PC-9 (cell line): ENCODE data around the gene PCK2. TPM values are rescaled to one million over a fixed set of nuclear protein-coding genes. Genes with fewer than 3 reads are reported as not detected.

ENCODE experiments used
- BruUV-seq: library from RNA; stranded (reverse); fragments of 400-500 nt; replicated peaks from 2 replicates; lab custom pipeline; 2021; lab: Mats Ljungman, UMichigan
- CTCF ChIA-PET: fragments of 300-600 bp; sonication (Branson Sonifier 250); formaldehyde crosslinking; loops from one replicate; lab custom pipeline; 2022; ENCODE audit warnings: antibody characterized with exemption; lab: Charles Lee
- POLR2A ChIA-PET: fragments of 300-600 bp; sonication (Branson Sonifier 250); formaldehyde crosslinking; loops from one replicate; lab custom pipeline; 2022; ENCODE audit warnings: antibody characterized with exemption; ENCODE audit not compliant: unreplicated experiment; lab: Charles Lee
- DNase-seq, 2 experiments: peaks; one replicate each; pipeline versions ENCODE4 v3.0.0 to v3.0.0-alpha.2; 2015 to 2022; ENCODE audit warnings: mixed read lengths in 1 of 2
- H2AFZ ChIP-seq: fragments of 200-600 bp; sonication (generic); 2 replicates; pipeline ENCODE4 v1.8.1; 2017; ENCODE audit warnings: antibody characterized with exemption
- H3F3A ChIP-seq: fragments of 200-600 bp; sonication (generic); 2 replicates; pipeline ENCODE4 v1.8.1; 2017; ENCODE audit warnings: antibody characterized with exemption, mild to moderate bottlenecking, low read depth; ENCODE audit not compliant: insufficient read depth
- H3K27ac ChIP-seq: fragments of 200-600 bp; sonication (generic); 2 replicates; pipeline ENCODE4 v1.6.1; 2016; ENCODE audit warnings: mixed run types
- H3K27me3 ChIP-seq: fragments of 200-600 bp; sonication (generic); 2 replicates; pipeline ENCODE4 v1.6.1; 2016; ENCODE audit warnings: low read depth, mixed run types; ENCODE audit not compliant: insufficient read depth
- H3K36me3 ChIP-seq: fragments of 200-600 bp; sonication (generic); 2 replicates; pipeline ENCODE4 v1.6.1; 2016; ENCODE audit warnings: low read depth, mixed run types
- H3K4me1 ChIP-seq: fragments of 200-600 bp; sonication (generic); replicated peaks from 2 replicates; pipeline ENCODE4 v1.6.1; 2016; ENCODE audit warnings: mixed run types; ENCODE audit not compliant: insufficient read depth
- H3K4me2 ChIP-seq: fragments of 200-600 bp; sonication (generic); 2 replicates; pipeline ENCODE4 v1.6.1; 2017; ENCODE audit warnings: mixed run types
- H3K4me3 ChIP-seq: fragments of 200-600 bp; sonication (generic); 2 replicates; pipeline ENCODE4 v1.6.1; 2016; ENCODE audit warnings: mixed run types
- H3K79me2 ChIP-seq: fragments of 200-600 bp; sonication (generic); 2 replicates; pipeline ENCODE4 v1.6.1; 2017; ENCODE audit warnings: low read depth, mixed run types
- H3K9me2 ChIP-seq: fragments of 200-600 bp; sonication (generic); 2 replicates; pipeline ENCODE4 v1.8.1; 2017; ENCODE audit warnings: mild to moderate bottlenecking; ENCODE audit not compliant: insufficient read depth
- H3K9me3 ChIP-seq: fragments of 200-600 bp; sonication (generic); 2 replicates; pipeline ENCODE4 v1.8.1; 2016; ENCODE audit warnings: low read depth; ENCODE audit not compliant: insufficient read depth
- H4K20me1 ChIP-seq: fragments of 200-600 bp; sonication (generic); 2 replicates; pipeline ENCODE4 v1.8.1; 2017; ENCODE audit not compliant: insufficient read depth
- CTCF ChIP-seq: fragments of 200-600 bp; sonication (generic); conservative IDR thresholded peaks from 2 replicates; pipeline ENCODE4 v1.6.1; 2017; ENCODE audit warnings: mixed run types, antibody characterized with exemption, mild to moderate bottlenecking, moderate library complexity
- EZH2 ChIP-seq: fragments of 200-600 bp; sonication (generic); IDR thresholded peaks from 2 replicates; pipeline ENCODE4 v1.8.0; 2017; ENCODE audit warnings: antibody characterized with exemption, low read depth
- intact Hi-C: fragments of 100-400 bp; cut with micrococcal nuclease; formaldehyde crosslinking; loops from one replicate; pipeline ENCODE4 v1.10.0; 2022; ENCODE audit not compliant: unreplicated experiment
- total RNA-seq: library from RNA; stranded (reverse); gene quantifications from 2 replicates; pipeline ENCODE4 v1.2.3, GENCODE V29; 2021

PCK2 gene
- total RNA-seq, 1 experiment from 2014 or later: 77.4 TPM

- no peaks in the 10 kb centered on the region for H3K79me2 ChIP-seq
- H3K27ac ChIP-seq: no peak overlapping the region
- H3K36me3 ChIP-seq: no peaks in the 10 kb centered on the region
- H3K9me3 ChIP-seq: no peaks in the 10 kb centered on the region
- no TSS peak for BruUV-seq
- ChIA-PET CTCF (no interaction called here), POLR2A (no interaction called here)
- H3K4me1 ChIP-seq: peaks cover 21% of the 10 kb centered on the region
- H3K27me3 ChIP-seq: no peaks in the 10 kb centered on the region
- H4K20me1 ChIP-seq: no peaks in the 10 kb centered on the region
- no peak overlapping the region for H3K4me2 ChIP-seq
- TF ChIP-seq EZH2 (no peak), CTCF (no peak)
- H3F3A ChIP-seq: peaks cover 11% of the 10 kb centered on the region
- no peak for DNase-seq
- no peak overlapping the region for H3K4me3 ChIP-seq
- H3K9me2 ChIP-seq: no peaks in the 10 kb centered on the region
- intact Hi-C loops: no loop called here
- no peak overlapping the region for H2AFZ ChIP-seq
Observed at GRCh38 chr14:24106672-24107271, 12.7 kb downstream of the PCK2 start.

GRCh38 chr14:24108336-24108874, 14.3 kb downstream of the PCK2 start:
- Histone ChIP-seq H3K27ac (no peak overlapping the region), H3F3A (peaks cover 14% of the 10 kb centered on the region), H3K27me3 (no peaks in the 10 kb centered on the region), H3K36me3 (no peaks in the 10 kb centered on the region), H2AFZ (no peak overlapping the region), H3K9me3 (no peaks in the 10 kb centered on the region), H3K9me2 (no peaks in the 10 kb centered on the region), H3K4me1 (peaks cover 21% of the 10 kb centered on the region), H3K4me3 (no peak overlapping the region), H4K20me1 (no peaks in the 10 kb centered on the region), H3K79me2 (no peaks in the 10 kb centered on the region), H3K4me2 (no peak overlapping the region)
- ChIA-PET POLR2A (interaction anchor here (0.6 to 0.7 kb wide), 2 partner anchors 14 to 27 kb away, joined by 3 to 4 read pairs; partner anchors contain the start of gene PSME1), CTCF (interaction anchor here (0.6 to 1.9 kb wide), 11 partner anchors 13 to 475 kb away, joined by 3 to 25 read pairs (median 4); partner anchors contain the start of genes IRF9, PCK2 and RNF31)
- no TSS peak for BruUV-seq
- intact Hi-C loops: loop anchor here (1.0 to 2.0 kb wide), 2 partner anchors 50 to 94 kb away; no protein-coding TSS in a partner anchor
- no peak for DNase-seq
- TF ChIP-seq CTCF (no peak), EZH2 (no peak)

GRCh38 chr14:24110060-24110459, 15.9 kb downstream of the PCK2 start:
- Histone ChIP-seq H3K27ac (no peak overlapping the region), H3K9me3 (no peaks in the 10 kb centered on the region), H2AFZ (no peak overlapping the region), H4K20me1 (no peaks in the 10 kb centered on the region), H3K4me2 (peak overlapping the region; percentile 51; the same call in 1 of the 2 replicates), H3K79me2 (no peaks in the 10 kb centered on the region), H3K9me2 (no peaks in the 10 kb centered on the region), H3K4me1 (peaks cover 21% of the 10 kb centered on the region), H3K4me3 (no peak overlapping the region), H3K36me3 (no peaks in the 10 kb centered on the region), H3K27me3 (no peaks in the 10 kb centered on the region), H3F3A (peaks cover 23% of the 10 kb centered on the region)
- no TSS peak for BruUV-seq
- intact Hi-C loops: loop anchor here (1.0 kb wide), 1 partner anchor 16 kb away; the partner anchor contains the start of gene PCK2
- peak; percentile 43 to 62 for DNase-seq
- ChIA-PET CTCF (interaction anchor here (0.6 to 1.6 kb wide), 5 partner anchors 15 to 321 kb away, joined by 3 to 13 read pairs (median 3); partner anchors contain the start of gene IRF9), POLR2A (interaction anchor here (0.7 to 0.8 kb wide), 2 partner anchors 26 to 36 kb away, joined by 4 to 5 read pairs; partner anchors contain the start of gene PSME1)
- TF ChIP-seq CTCF (no peak), EZH2 (no peak)
